ENCODE data around the gene TMEM59L. TPM values are rescaled to one million over a fixed set of nuclear protein-coding genes. Genes with fewer than 3 reads are reported as not detected.

Gene TMEM59L
- total and polyA plus RNA-seq, 9 of the 15 experiments (the other 6 are each of a cell fraction or from before 2014, with no cell fraction given): 0.37 TPM; not detected in 8

DNA sequence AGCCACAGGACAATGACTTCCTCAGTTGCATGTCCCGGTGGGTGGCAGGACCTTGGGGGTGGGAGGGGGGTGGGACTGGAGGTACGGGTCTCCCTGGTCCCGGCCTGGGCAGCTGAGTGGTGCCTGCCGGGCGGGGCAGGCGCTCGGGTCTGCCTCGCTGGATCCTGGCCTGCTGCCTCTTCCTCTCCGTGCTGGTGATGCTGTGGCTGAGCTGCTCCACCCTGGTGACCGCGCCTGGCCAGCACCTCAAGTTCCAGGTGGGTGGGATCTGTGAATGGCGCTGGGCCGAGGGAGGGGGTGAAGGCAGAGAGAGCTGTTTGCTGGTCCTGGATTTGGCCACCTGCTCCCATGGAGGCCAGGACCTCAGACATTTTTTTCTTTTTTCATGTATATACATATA is 5.6 kb downstream of the TMEM59L start:
- Histone ChIP-seq H3K36me3 (ENCODE audit: control insufficient read depth, insufficient read depth, low read length) (no peaks in the 10 kb centered on the region), H3K4me2 (ENCODE audit: insufficient read depth, low read length) (no peak overlapping the region), H3K27me3 (ENCODE audit: control insufficient read depth in 2 of 2, insufficient read depth in 2 of 2, low read length in 2 of 2) (peaks cover 8 to 39% of the 10 kb centered on the region in 2 experiments; a peak in 4 of 5 replicates), H3K79me2 (ENCODE audit: control insufficient read depth, insufficient read depth, low read length) (no peaks in the 10 kb centered on the region), H3K9ac (ENCODE audit: insufficient read depth in 1 of 2, low read depth in 2 of 2, low read length in 2 of 2) (no peak overlapping the region), H3K27ac (ENCODE audit: extremely low read depth, low read depth, low read length) (no peak overlapping the region), H2AFZ (ENCODE audit: low read depth, low read length) (no peak overlapping the region), H3K4me1 (replicated peaks in 1 of 2; ENCODE audit: control insufficient read depth in 2 of 2, insufficient read depth in 2 of 2, low read length in 2 of 2) (peaks cover 0 to 13% of the 10 kb centered on the region in 2 experiments; a peak in 3 of 5 replicates), H3K4me3 (no peak overlapping the region), H4K20me1 (replicated peaks; ENCODE audit: control insufficient read depth, insufficient read depth, low read length) (no peaks in the 10 kb centered on the region; the same call in none of the 2 replicates), H3K9me3 (replicated peaks; ENCODE audit: control insufficient read depth, insufficient read depth, low read depth, low read length) (no peaks in the 10 kb centered on the region), H3K9me1 (ENCODE audit: control insufficient read depth, insufficient read depth, low read length) (no peaks in the 10 kb centered on the region)
- POLR2A ChIA-PET: no interaction called here
- DNase-seq (ENCODE audit: extremely low read depth in 1 of 4, low spot score in 3 of 4) (no peak), ATAC-seq (no peak), FAIRE-seq (no peak)
- 9% methylated on average over 11 of the region's 13 CpGs for WGBS (ENCODE audit: insufficient coverage, low coverage, missing lambda C conversion rate)
- no TSS peak for BruUV-seq (replicated peaks)
- CTCF ChIA-PET (ENCODE audit: low intra/inter-chr PET ratio): no interaction called here
- in situ Hi-C loops (cut with MboI) (no loop called here), intact Hi-C loops (cut with micrococcal nuclease) (no loop called here)
- TF ChIP-seq, protein P1, sequence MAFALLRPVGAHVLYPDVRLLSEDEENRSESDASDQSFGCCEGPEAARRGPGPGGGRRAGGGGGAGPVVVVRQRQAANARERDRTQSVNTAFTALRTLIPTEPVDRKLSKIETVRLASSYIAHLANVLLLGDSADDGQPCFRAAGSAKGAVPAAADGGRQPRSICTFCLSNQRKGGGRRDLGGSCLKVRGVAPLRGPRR (CRISPR knock-in tag; IDR thresholded peaks at IDR 0.05): no peak
- no peak for TF ChIP-seq NCOA6 (IDR thresholded peaks at IDR 0.05)
- TF ChIP-seq, protein P2, sequence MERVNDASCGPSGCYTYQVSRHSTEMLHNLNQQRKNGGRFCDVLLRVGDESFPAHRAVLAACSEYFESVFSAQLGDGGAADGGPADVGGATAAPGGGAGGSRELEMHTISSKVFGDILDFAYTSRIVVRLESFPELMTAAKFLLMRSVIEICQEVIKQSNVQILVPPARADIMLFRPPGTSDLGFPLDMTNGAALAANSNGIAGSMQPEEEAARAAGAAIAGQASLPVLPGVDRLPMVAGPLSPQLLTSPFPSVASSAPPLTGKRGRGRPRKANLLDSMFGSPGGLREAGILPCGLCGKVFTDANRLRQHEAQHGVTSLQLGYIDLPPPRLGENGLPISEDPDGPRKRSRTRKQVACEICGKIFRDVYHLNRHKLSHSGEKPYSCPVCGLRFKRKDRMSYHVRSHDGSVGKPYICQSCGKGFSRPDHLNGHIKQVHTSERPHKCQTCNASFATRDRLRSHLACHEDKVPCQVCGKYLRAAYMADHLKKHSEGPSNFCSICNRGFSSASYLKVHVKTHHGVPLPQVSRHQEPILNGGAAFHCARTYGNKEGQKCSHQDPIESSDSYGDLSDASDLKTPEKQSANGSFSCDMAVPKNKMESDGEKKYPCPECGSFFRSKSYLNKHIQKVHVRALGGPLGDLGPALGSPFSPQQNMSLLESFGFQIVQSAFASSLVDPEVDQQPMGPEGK (CRISPR knock-in tag; IDR thresholded peaks at IDR 0.05; ENCODE audit: borderline replicate concordance): no peak
- TF ChIP-seq, protein P3, sequence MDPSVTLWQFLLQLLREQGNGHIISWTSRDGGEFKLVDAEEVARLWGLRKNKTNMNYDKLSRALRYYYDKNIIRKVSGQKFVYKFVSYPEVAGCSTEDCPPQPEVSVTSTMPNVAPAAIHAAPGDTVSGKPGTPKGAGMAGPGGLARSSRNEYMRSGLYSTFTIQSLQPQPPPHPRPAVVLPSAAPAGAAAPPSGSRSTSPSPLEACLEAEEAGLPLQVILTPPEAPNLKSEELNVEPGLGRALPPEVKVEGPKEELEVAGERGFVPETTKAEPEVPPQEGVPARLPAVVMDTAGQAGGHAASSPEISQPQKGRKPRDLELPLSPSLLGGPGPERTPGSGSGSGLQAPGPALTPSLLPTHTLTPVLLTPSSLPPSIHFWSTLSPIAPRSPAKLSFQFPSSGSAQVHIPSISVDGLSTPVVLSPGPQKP (CRISPR knock-in tag; IDR thresholded peaks at IDR 0.05): no peak
- TF ChIP-seq MEF2A (IDR thresholded peaks at IDR 0.05; ENCODE audit: control insufficient read depth, low read depth, low read length): no peak
- TF ChIP-seq PHB2 (IDR thresholded peaks at IDR 0.05; ENCODE audit: low read depth): no peak
- no peak for TF ChIP-seq ZBTB5 (IDR thresholded peaks at IDR 0.05)
- no peak for TF ChIP-seq CBX2 (IDR thresholded peaks at IDR 0.05; ENCODE audit: insufficient read depth, low read length, poor library complexity, severe bottlenecking)
- TF ChIP-seq U2AF1 (optimal IDR thresholded peaks at IDR 0.05; ENCODE audit: low read depth, low read length): no peak
- no peak for TF ChIP-seq SAFB2 (IDR thresholded peaks at IDR 0.05; ENCODE audit: borderline replicate concordance, low read depth, low read length, severe bottlenecking)
- TF ChIP-seq ZNF511 (CRISPR knock-in tag; IDR thresholded peaks at IDR 0.05): no peak
- TF ChIP-seq, protein P4, sequence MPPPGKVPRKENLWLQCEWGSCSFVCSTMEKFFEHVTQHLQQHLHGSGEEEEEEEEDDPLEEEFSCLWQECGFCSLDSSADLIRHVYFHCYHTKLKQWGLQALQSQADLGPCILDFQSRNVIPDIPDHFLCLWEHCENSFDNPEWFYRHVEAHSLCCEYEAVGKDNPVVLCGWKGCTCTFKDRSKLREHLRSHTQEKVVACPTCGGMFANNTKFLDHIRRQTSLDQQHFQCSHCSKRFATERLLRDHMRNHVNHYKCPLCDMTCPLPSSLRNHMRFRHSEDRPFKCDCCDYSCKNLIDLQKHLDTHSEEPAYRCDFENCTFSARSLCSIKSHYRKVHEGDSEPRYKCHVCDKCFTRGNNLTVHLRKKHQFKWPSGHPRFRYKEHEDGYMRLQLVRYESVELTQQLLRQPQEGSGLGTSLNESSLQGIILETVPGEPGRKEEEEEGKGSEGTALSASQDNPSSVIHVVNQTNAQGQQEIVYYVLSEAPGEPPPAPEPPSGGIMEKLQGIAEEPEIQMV (tag; conservative IDR thresholded peaks at IDR 0.05; ENCODE audit: low read depth): no peak
- TF ChIP-seq ZNF184 (CRISPR knock-in tag; IDR thresholded peaks at IDR 0.05): no peak
- TF ChIP-seq ZNF584 (CRISPR knock-in tag; IDR thresholded peaks at IDR 0.05; ENCODE audit: low read depth): no peak
